Adrenal gland (tissue), 12 donors: ENCODE data around the gene RBMS1. TPM values are rescaled to one million over a fixed set of nuclear protein-coding genes. Genes with fewer than 3 reads are reported as not detected.

Experiments
- DNase-seq, 7 donors: peaks; one replicate each; pipeline ENCODE4 v3.0.0-alpha.2; 2019 to 2020
- H3K27ac ChIP-seq, 5 donors: fragments of 200-600 bp; sonication (generic) in 4 of 5; 1 replicate in 3 of 5; 2 replicates in 2 of 5; pipeline versions ENCODE4 v1.5.1 to v1.8.0; 2016 to 2020; ENCODE audit warnings: mild to moderate bottlenecking in 1 of 5
- H3K27me3 ChIP-seq: fragments of 200-600 bp; 2 replicates; pipeline ENCODE4 v1.8.0; 2021
- H3K36me3 ChIP-seq, 2 donors: fragments of 200-600 bp; replicated peaks in 1 of 2; 1 replicate in 1 of 2; 2 replicates in 1 of 2; pipeline versions ENCODE4 v1.5.1 to v1.8.0; 2018 to 2022
- H3K4me1 ChIP-seq, 2 donors: fragments of 200-600 bp; replicated peaks in 1 of 2; 1 replicate in 1 of 2; 2 replicates in 1 of 2; pipeline versions ENCODE4 v1.5.1 to v1.8.0; 2018 to 2021
- H3K4me3 ChIP-seq, 4 donors: fragments of 200-600 bp; sonication (generic) in 3 of 4; one replicate each; pipeline ENCODE4 v1.5.1; 2016 to 2018
- H3K9me3 ChIP-seq, 3 donors: fragments of 200-600 bp; sonication (generic) in 1 of 3; replicated peaks in 1 of 3; 1 replicate in 2 of 3; 2 replicates in 1 of 3; pipeline versions ENCODE4 v1.5.1 to v1.8.0; 2016 to 2021
- CTCF ChIP-seq, 6 experiments: fragments of 450-650 bp in 4 of 6; fragments of 200-600 bp in 2 of 6; sonication (generic) in 1 of 6; IDR thresholded peaks; 1 replicate in 5 of 6; 2 replicates in 1 of 6; pipeline versions ENCODE4 v1.5.1 to v1.8.0; 2016 to 2021; ENCODE audit warnings: antibody characterized with exemption in 6 of 6, mild to moderate bottlenecking in 2 of 6, moderate library complexity in 1 of 6
- POLR2A ChIP-seq, 2 donors: fragments of 450-650 bp; IDR thresholded peaks; one replicate each; pipeline ENCODE4 v1.6.1; 2017; ENCODE audit warnings: antibody characterized with exemption in 2 of 2, mild to moderate bottlenecking in 2 of 2, moderate library complexity in 1 of 2
- WGBS, 4 donors: extraction: QIAGEN DNeasy Blood & Tissue Kit in 2 of 4; methylation state at CpG; one replicate each; pipeline versions ENCODE4 v1.1.5 to v1.1.7; 2013 to 2017; 5-methylcytosine and 5-hydroxymethylcytosine counted together
- intact Hi-C, 2 donors: fragments of 100-400 bp; cut with DNase I; formaldehyde crosslinking; loops; one replicate each; pipeline versions ENCODE4 v1.14.1 to v1.15.0; 2022 to 2023
- polyA plus RNA-seq, 3 donors: library from polyadenylated mRNA; stranded (reverse); fragments of 200-250 nt in 2 of 3; fragments of 350-450 nt in 1 of 3; fragmentation: Illumina TruSeq in 1 of 3; extraction: RNeasy Lipid Tissue Mini Kit (QIAGEN cat#74804) in 1 of 3; gene quantifications; one replicate each; pipeline ENCODE4 v1.2.3, GENCODE V29; 2013 to 2014
- total RNA-seq, 9 donors: library from RNA; depleted of rRNA in 4 of 9; stranded (reverse); fragments of >200 nt in 4 of 9; fragments of 120-200 nt in 1 of 9; fragmentation: NEBNext Ultra II Directional in 1 of 9; extraction: Animal tissue kit (Norgen Biotek cat#: 25700) in 1 of 9; gene quantifications; one replicate each; pipeline versions ENCODE4 v1.1.0 to v1.2.4, GENCODE V29; 2013 to 2023
- donor health status: healthy with polysubstance abuse.
- donor health status: Bipolar disorder and iron deficiency.
- donor health status: DM: yes; HTN: yes; CAD: no.
- donor health status: DM: no; HTN: no; CAD: no.
- donor health status: DM: no; HTN: no; CAD: no.
- donor health status: DM: yes; HTN: yes; CAD: no.

The RBMS1 gene
- total and polyA plus RNA-seq, 12 donors: 24.2 to 62.1 (median 37.1) TPM

GRCh38 chr2:160362541-160362940 is 131.1 kb downstream of the RBMS1 start:
- TF ChIP-seq CTCF (IDR thresholded peaks at IDR 0.05) (no peak), POLR2A (IDR thresholded peaks at IDR 0.05) (no peak)
- H3K4me1 ChIP-seq: peaks cover 8 to 55% of the 10 kb centered on the region in 2 donors
- WGBS, 4 donors: 72 to 87% (median 79%) methylated on average over 2 of the region's 2 CpGs

GRCh38 chr2:160362018-160362417 is 131.6 kb downstream of the RBMS1 start:
- Histone ChIP-seq H3K27me3 (no peaks in the 10 kb centered on the region), H3K27ac (no peak overlapping the region), H3K9me3 (no peaks in the 10 kb centered on the region), H3K4me3 (no peak overlapping the region), H3K36me3 (peaks cover 0 to 4% of the 10 kb centered on the region in 2 donors), H3K4me1 (peaks cover 8 to 49% of the 10 kb centered on the region in 2 donors)
- 65 to 92% (median 80%) methylated on average over 4 of the region's 4 CpGs for WGBS, 4 donors
- intact Hi-C loops: no loop called here
- TF ChIP-seq CTCF (IDR thresholded peaks at IDR 0.05) (no peak), POLR2A (IDR thresholded peaks at IDR 0.05) (no peak)
- no peak for DNase-seq

More at GRCh38 chr2:160362541-160362940, 131.1 kb downstream of the RBMS1 start:
- Histone ChIP-seq H3K36me3 (peaks cover 0 to 4% of the 10 kb centered on the region in 2 donors), H3K27me3 (no peaks in the 10 kb centered on the region), H3K27ac (no peak overlapping the region), H3K4me3 (no peak overlapping the region), H3K9me3 (no peaks in the 10 kb centered on the region)
- no peak for DNase-seq
- intact Hi-C loops: no loop called here

- H3K36me3 ChIP-seq: no peaks in the 10 kb centered on the region
- no peak overlapping the region for H3K4me3 ChIP-seq
- H3K9me3 ChIP-seq: no peaks in the 10 kb centered on the region
- H3K4me1 ChIP-seq: peaks cover 8 to 33% of the 10 kb centered on the region in 2 donors
- 90 to 94% (median 92%) methylated on average over 5 of the region's 5 CpGs for WGBS, 4 donors
- intact Hi-C loops: no loop called here
- H3K27me3 ChIP-seq: no peaks in the 10 kb centered on the region
- TF ChIP-seq POLR2A (IDR thresholded peaks at IDR 0.05) (no peak), CTCF (IDR thresholded peaks at IDR 0.05) (no peak)
- no peak for DNase-seq
- no peak overlapping the region for H3K27ac ChIP-seq
Observed at GRCh38 chr2:160360089-160360757, 133.4 kb downstream of the RBMS1 start.

GRCh38 chr2:160358046-160358445 is 135.6 kb downstream of the RBMS1 start:
- WGBS, 4 donors: 67 to 96% (median 80%) methylated on average over 5 of the region's 5 CpGs
- Histone ChIP-seq H3K27ac (no peak overlapping the region), H3K9me3 (no peaks in the 10 kb centered on the region), H3K27me3 (no peaks in the 10 kb centered on the region), H3K36me3 (no peaks in the 10 kb centered on the region), H3K4me1 (peaks cover 0 to 18% of the 10 kb centered on the region in 2 donors), H3K4me3 (no peak overlapping the region)
- DNase-seq: no peak
- TF ChIP-seq POLR2A (IDR thresholded peaks at IDR 0.05) (no peak), CTCF (IDR thresholded peaks at IDR 0.05) (no peak)
- intact Hi-C loops: no loop called here
